HEK293T (cell line): ENCODE data around the gene HOXD3.

ENCODE experiments used
- ARNT ChIP-seq: fragments of 450-650 bp; IDR thresholded peaks from 2 replicates; pipeline ENCODE4 v1.6.1; 2017; ENCODE audit warnings: mild to moderate bottlenecking
- ELF4 ChIP-seq: fragments of 450-650 bp; IDR thresholded peaks from 2 replicates; pipeline ENCODE4 v1.6.1; 2017; ENCODE audit warnings: antibody characterized with exemption
- FOXA1 ChIP-seq: fragments of 450-650 bp; IDR thresholded peaks from 2 replicates; pipeline ENCODE4 v1.6.1; 2016; ENCODE audit warnings: mild to moderate bottlenecking
- FOXK2 ChIP-seq: fragments of 450-650 bp; IDR thresholded peaks from 2 replicates; pipeline ENCODE4 v1.6.1; 2016; ENCODE audit warnings: mild to moderate bottlenecking
- FOXM1 ChIP-seq: fragments of 450-650 bp; IDR thresholded peaks from 2 replicates; pipeline ENCODE4 v1.6.1; 2017; ENCODE audit warnings: mild to moderate bottlenecking, borderline replicate concordance
- LEF1 ChIP-seq: fragments of 450-650 bp; IDR thresholded peaks from 2 replicates; pipeline ENCODE4 v1.6.1; 2017; ENCODE audit warnings: mild to moderate bottlenecking, borderline replicate concordance
- NFRKB ChIP-seq: fragments of 450-650 bp; IDR thresholded peaks from 2 replicates; pipeline ENCODE4 v1.6.1; 2016; ENCODE audit warnings: mild to moderate bottlenecking, moderate library complexity
- SP1 ChIP-seq: fragments of 450-650 bp; IDR thresholded peaks from 2 replicates; pipeline ENCODE4 v1.6.1; 2017
- TARDBP ChIP-seq: fragments of 450-650 bp; IDR thresholded peaks from 2 replicates; pipeline ENCODE4 v1.6.1; 2016
- ZNF384 ChIP-seq: fragments of 450-650 bp; IDR thresholded peaks from 2 replicates; pipeline ENCODE4 v1.6.1; 2016

DNA sequence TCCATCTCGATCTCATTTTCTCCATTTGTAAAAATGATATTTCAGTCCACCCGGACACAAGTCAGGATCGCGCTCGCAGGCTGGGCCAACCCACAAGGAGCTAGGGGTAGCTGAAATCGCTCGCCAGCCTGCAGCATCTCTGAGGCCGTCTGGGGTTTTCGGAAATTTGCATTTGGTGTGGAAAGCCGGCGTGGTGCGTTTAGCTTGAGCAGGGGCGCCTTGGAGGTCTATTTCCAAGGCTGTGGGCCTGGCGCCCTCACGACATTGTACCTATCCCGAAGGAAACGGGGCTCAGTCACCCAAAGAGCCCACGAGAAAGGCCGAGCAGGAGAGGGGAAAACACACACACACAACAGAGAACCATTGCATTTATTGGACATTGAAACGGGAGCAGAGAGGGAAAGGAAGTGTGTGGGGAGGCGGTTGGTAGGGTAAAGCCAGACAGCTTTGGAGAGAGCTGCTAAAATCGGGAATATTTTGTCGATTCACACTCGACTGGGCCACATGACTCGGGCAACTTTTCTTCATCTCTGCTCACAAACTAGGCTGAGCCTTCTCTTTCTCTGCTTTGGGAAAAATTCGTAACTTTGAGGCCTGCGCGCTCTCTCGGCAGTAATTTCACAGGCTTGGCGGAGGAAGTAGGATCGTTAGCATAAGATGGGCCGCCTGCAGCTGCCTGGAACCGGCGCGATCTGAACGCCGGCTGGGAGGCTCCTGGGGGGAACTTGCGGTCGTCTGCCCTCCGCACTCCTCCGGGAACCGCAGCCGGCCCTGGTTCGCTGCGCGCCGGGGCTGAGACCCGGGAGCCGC is 28.7 kb upstream of the HOXD3 start:
- TF ChIP-seq ELF4 (no peak), SP1 (no peak), FOXM1 (no peak), ARNT (no peak), FOXK2 (no peak), FOXA1 (no peak), ZNF384 (no peak), LEF1 (no peak), NFRKB (no peak), TARDBP (no peak)
